GM23338 (cell line): ENCODE results near the gene RPEL1.

ENCODE experiments used
- EZH2 ChIP-seq: fragments of 200-600 bp; sonication (generic); IDR thresholded peaks from one replicate; pipeline ENCODE4 v1.8.0; 2017; ENCODE audit warnings: antibody characterized with exemption, mild to moderate bottlenecking, low read depth; ENCODE audit not compliant: unreplicated experiment
- EZH2phosphoT487 ChIP-seq: fragments of 200-600 bp; sonication (generic); IDR thresholded peaks from one replicate; pipeline ENCODE4 v1.8.1; 2018; ENCODE audit warnings: antibody characterized with exemption; ENCODE audit not compliant: unreplicated experiment
- JUNB ChIP-seq: IDR thresholded peaks from one replicate; pipeline ENCODE4 v1.6.1; 2016; ENCODE audit warnings: antibody characterized with exemption; ENCODE audit not compliant: unreplicated experiment
- POLR2AphosphoS5 ChIP-seq: IDR thresholded peaks from 2 replicates; pipeline ENCODE4 v1.6.1; 2016; ENCODE audit warnings: antibody characterized with exemption, low read depth
- ZNF331 ChIP-seq: fragments of 250-450 bp; sonication (Bioruptor Pico); IDR thresholded peaks from 2 replicates; pipeline ENCODE4 v1.5.0; 2020; ENCODE audit warnings: low read depth, mild to moderate bottlenecking, moderate library complexity
- TF ChIP-seq, protein P1 (sequence below), 2 experiments: fragments of 200-600 bp in 1 of 2; sonication (generic) in 1 of 2; conservative IDR thresholded peaks; 2 replicates each; pipeline versions ENCODE4 v1.5.1 to v1.6.1; 2016 to 2017; ENCODE audit warnings: antibody characterized with exemption in 2 of 2, low read depth in 2 of 2, mild to moderate bottlenecking in 2 of 2, moderate library complexity in 1 of 2
- TF ChIP-seq, protein P2 (sequence below): IDR thresholded peaks from one replicate; pipeline ENCODE4 v1.6.1; 2018; ENCODE audit warnings: antibody characterized with exemption; ENCODE audit not compliant: unreplicated experiment

DNA sequence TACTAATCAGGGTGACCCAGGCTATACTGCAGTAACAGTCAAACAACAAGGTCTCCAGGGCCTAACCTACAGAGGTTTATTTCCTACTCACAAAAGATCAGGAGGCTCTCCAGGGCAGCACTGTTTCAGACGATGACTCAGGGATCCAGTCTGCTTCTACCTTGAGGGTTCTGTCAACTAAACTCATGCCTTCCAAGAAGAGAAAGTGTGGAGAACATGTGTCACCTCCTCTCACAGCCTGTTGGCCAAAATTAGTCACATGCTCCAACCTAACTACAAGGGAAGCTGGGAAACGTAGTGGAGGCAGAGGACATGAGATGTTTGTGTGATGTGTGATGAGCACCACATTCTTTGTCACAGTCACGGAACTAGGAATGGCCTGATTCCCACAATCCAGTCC, 16.5 kb downstream of the RPEL1 start:
- no peak for TF ChIP-seq JUNB
- no peak for TF ChIP-seq EZH2
- TF ChIP-seq, protein P1, sequence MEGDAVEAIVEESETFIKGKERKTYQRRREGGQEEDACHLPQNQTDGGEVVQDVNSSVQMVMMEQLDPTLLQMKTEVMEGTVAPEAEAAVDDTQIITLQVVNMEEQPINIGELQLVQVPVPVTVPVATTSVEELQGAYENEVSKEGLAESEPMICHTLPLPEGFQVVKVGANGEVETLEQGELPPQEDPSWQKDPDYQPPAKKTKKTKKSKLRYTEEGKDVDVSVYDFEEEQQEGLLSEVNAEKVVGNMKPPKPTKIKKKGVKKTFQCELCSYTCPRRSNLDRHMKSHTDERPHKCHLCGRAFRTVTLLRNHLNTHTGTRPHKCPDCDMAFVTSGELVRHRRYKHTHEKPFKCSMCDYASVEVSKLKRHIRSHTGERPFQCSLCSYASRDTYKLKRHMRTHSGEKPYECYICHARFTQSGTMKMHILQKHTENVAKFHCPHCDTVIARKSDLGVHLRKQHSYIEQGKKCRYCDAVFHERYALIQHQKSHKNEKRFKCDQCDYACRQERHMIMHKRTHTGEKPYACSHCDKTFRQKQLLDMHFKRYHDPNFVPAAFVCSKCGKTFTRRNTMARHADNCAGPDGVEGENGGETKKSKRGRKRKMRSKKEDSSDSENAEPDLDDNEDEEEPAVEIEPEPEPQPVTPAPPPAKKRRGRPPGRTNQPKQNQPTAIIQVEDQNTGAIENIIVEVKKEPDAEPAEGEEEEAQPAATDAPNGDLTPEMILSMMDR (conservative IDR thresholded peaks at IDR 0.05; ENCODE audit: low read depth in 2 of 2): no peak
- TF ChIP-seq ZNF331: no peak
- TF ChIP-seq EZH2phosphoT487: no peak
- TF ChIP-seq POLR2AphosphoS5: no peak
- TF ChIP-seq, protein P2, sequence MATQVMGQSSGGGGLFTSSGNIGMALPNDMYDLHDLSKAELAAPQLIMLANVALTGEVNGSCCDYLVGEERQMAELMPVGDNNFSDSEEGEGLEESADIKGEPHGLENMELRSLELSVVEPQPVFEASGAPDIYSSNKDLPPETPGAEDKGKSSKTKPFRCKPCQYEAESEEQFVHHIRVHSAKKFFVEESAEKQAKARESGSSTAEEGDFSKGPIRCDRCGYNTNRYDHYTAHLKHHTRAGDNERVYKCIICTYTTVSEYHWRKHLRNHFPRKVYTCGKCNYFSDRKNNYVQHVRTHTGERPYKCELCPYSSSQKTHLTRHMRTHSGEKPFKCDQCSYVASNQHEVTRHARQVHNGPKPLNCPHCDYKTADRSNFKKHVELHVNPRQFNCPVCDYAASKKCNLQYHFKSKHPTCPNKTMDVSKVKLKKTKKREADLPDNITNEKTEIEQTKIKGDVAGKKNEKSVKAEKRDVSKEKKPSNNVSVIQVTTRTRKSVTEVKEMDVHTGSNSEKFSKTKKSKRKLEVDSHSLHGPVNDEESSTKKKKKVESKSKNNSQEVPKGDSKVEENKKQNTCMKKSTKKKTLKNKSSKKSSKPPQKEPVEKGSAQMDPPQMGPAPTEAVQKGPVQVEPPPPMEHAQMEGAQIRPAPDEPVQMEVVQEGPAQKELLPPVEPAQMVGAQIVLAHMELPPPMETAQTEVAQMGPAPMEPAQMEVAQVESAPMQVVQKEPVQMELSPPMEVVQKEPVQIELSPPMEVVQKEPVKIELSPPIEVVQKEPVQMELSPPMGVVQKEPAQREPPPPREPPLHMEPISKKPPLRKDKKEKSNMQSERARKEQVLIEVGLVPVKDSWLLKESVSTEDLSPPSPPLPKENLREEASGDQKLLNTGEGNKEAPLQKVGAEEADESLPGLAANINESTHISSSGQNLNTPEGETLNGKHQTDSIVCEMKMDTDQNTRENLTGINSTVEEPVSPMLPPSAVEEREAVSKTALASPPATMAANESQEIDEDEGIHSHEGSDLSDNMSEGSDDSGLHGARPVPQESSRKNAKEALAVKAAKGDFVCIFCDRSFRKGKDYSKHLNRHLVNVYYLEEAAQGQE: no peak
